ENCODE data around the gene MSANTD2. TPM values are rescaled to one million over a fixed set of nuclear protein-coding genes. Genes with fewer than 3 reads are reported as not detected.

MSANTD2 gene
- polyA plus RNA-seq, 3 donors = 1.2 to 5.8 (median 1.8) TPM

- H3K4me3 ChIP-seq (replicated peaks in 1 of 3; ENCODE audit: low read depth in 2 of 3, low read length in 3 of 3) = no peak overlapping the region
- TF ChIP-seq CTCF (IDR thresholded peaks at IDR 0.05) = no peak
- WGBS (ENCODE audit: insufficient coverage) = 95% methylated on average over 2 of the region's 2 CpGs
- no peaks in the 10 kb centered on the region for H3K27me3 ChIP-seq (ENCODE audit: control insufficient read depth in 2 of 2, insufficient read depth in 2 of 2, low read length in 2 of 2)
- H3K4me1 ChIP-seq (ENCODE audit: control insufficient read depth in 1 of 2, insufficient read depth in 2 of 2, low read length in 2 of 2) = no peaks in the 10 kb centered on the region
- H3K4me2 ChIP-seq (replicated peaks; ENCODE audit: extremely low read depth, low read length, poor library complexity, severe bottlenecking) = no peak overlapping the region
- DNase-seq = no peak
- Mint-ChIP-seq H3K36me3 (peaks cover 3 to 6% of the 10 kb centered on the region in 2 donors), H3K27ac (no peak overlapping the region), H3K9me3 (no peaks in the 10 kb centered on the region), H3K27me3 (ENCODE audit: low read depth in 3 of 3) (peaks cover 0 to 1% (median 0%) of the 10 kb centered on the region in 3 donors), H3K4me1 (no peaks in the 10 kb centered on the region), H3K4me3 (no peak overlapping the region)
- intact Hi-C loops (cut with micrococcal nuclease) = no loop called here
- H3K9ac ChIP-seq (ENCODE audit: insufficient read depth, low read length, poor library complexity, severe bottlenecking) = no peak overlapping the region
- no peaks in the 10 kb centered on the region for H3K36me3 ChIP-seq (replicated peaks in 1 of 2; ENCODE audit: control insufficient read depth in 1 of 2, insufficient read depth in 2 of 2, low read length in 2 of 2)
- H3K79me2 ChIP-seq (ENCODE audit: insufficient read depth, low read length) = peaks cover 7% of the 10 kb centered on the region
- no peak overlapping the region for H3K27ac ChIP-seq (ENCODE audit: low read depth in 1 of 2, low read length in 2 of 2)
- H3K9me3 ChIP-seq (replicated peaks in 1 of 2; ENCODE audit: control insufficient read depth in 1 of 2, insufficient read depth in 1 of 2, low read length in 2 of 2) = no peaks in the 10 kb centered on the region
- peaks cover 21% of the 10 kb centered on the region for H4K20me1 ChIP-seq (ENCODE audit: insufficient read depth, low read length)
- no peak overlapping the region for H2AFZ ChIP-seq (ENCODE audit: insufficient read depth, low read depth, low read length, poor library complexity, severe bottlenecking)
These were observed 16.2 kb downstream of the MSANTD2 start for GRCh38 chr11:124784051-124784450.

GRCh38 chr11:124783002-124783401 is 17.2 kb downstream of the MSANTD2 start:
- H3K79me2 ChIP-seq (ENCODE audit: insufficient read depth, low read length) = peaks cover 5% of the 10 kb centered on the region
- Mint-ChIP-seq H3K4me1 (no peaks in the 10 kb centered on the region), H3K27me3 (ENCODE audit: low read depth in 3 of 3) (peaks cover 0 to 1% (median 0%) of the 10 kb centered on the region in 3 donors), H3K27ac (no peak overlapping the region), H3K9me3 (no peaks in the 10 kb centered on the region), H3K36me3 (peaks cover 10 to 13% of the 10 kb centered on the region in 2 donors), H3K4me3 (no peak overlapping the region)
- no peak overlapping the region for H3K27ac ChIP-seq (ENCODE audit: low read depth in 1 of 2, low read length in 2 of 2)
- no peaks in the 10 kb centered on the region for H3K9me3 ChIP-seq (replicated peaks in 1 of 2; ENCODE audit: control insufficient read depth in 1 of 2, insufficient read depth in 1 of 2, low read length in 2 of 2)
- no peak overlapping the region for H3K4me3 ChIP-seq (replicated peaks in 1 of 3; ENCODE audit: low read depth in 2 of 3, low read length in 3 of 3)
- H3K4me1 ChIP-seq (ENCODE audit: control insufficient read depth in 1 of 2, insufficient read depth in 2 of 2, low read length in 2 of 2) = no peaks in the 10 kb centered on the region
- no peak for DNase-seq
- no peak overlapping the region for H2AFZ ChIP-seq (ENCODE audit: insufficient read depth, low read depth, low read length, poor library complexity, severe bottlenecking)
- no peaks in the 10 kb centered on the region for H3K36me3 ChIP-seq (replicated peaks in 1 of 2; ENCODE audit: control insufficient read depth in 1 of 2, insufficient read depth in 2 of 2, low read length in 2 of 2)
- intact Hi-C loops (cut with micrococcal nuclease) = no loop called here
- TF ChIP-seq CTCF (IDR thresholded peaks at IDR 0.05) = no peak
- no peak overlapping the region for H3K9ac ChIP-seq (ENCODE audit: insufficient read depth, low read length, poor library complexity, severe bottlenecking)
- H3K27me3 ChIP-seq (ENCODE audit: control insufficient read depth in 2 of 2, insufficient read depth in 2 of 2, low read length in 2 of 2) = no peaks in the 10 kb centered on the region
- no peak overlapping the region for H3K4me2 ChIP-seq (replicated peaks; ENCODE audit: extremely low read depth, low read length, poor library complexity, severe bottlenecking)
- WGBS (ENCODE audit: insufficient coverage) = 93% methylated on average over 3 of the region's 4 CpGs
- H4K20me1 ChIP-seq (ENCODE audit: insufficient read depth, low read length) = peaks cover 21% of the 10 kb centered on the region
